Smooth muscle cell (in vitro differentiated cells): ENCODE data around the gene SLC15A1. TPM values are rescaled to one million over a fixed set of nuclear protein-coding genes. Genes with fewer than 3 reads are reported as not detected.

ENCODE experiments used
- DNase-seq: peaks from one replicate; lab custom pipeline; 2025; ENCODE audit not compliant: unreplicated experiment; lab: John Stamatoyannopoulos, UW
- H2AFZ ChIP-seq: fragments of 200-600 bp; sonication (generic); 2 replicates; pipeline ENCODE4 v1.6.0; 2016; ENCODE audit warnings: antibody characterized with exemption, low read depth, mild to moderate bottlenecking
- H3F3A ChIP-seq: fragments of 200-600 bp; sonication (generic); 2 replicates; pipeline ENCODE4 v1.6.0; 2017; ENCODE audit warnings: antibody characterized with exemption, low read depth
- H3K27ac ChIP-seq: fragments of 200-600 bp; sonication (generic); 2 replicates; pipeline ENCODE4 v1.5.1; 2016; ENCODE audit warnings: low read depth, mild to moderate bottlenecking
- H3K27me3 ChIP-seq: fragments of 200-600 bp; sonication (generic); 2 replicates; pipeline ENCODE4 v1.6.1; 2016; ENCODE audit warnings: low read depth, mild to moderate bottlenecking
- H3K36me3 ChIP-seq: fragments of 200-600 bp; sonication (generic); 2 replicates; pipeline ENCODE4 v1.5.1; 2016; ENCODE audit warnings: low read depth
- H3K4me1 ChIP-seq: fragments of 200-600 bp; sonication (generic); 2 replicates; pipeline ENCODE4 v1.5.1; 2016; ENCODE audit warnings: low read depth
- H3K4me2 ChIP-seq: fragments of 200-600 bp; sonication (generic); 2 replicates; pipeline ENCODE4 v1.6.0; 2016; ENCODE audit warnings: mild to moderate bottlenecking
- H3K4me3 ChIP-seq: fragments of 200-600 bp; sonication (generic); 2 replicates; pipeline ENCODE4 v1.5.1; 2016; ENCODE audit warnings: mild to moderate bottlenecking
- H3K79me2 ChIP-seq: fragments of 200-600 bp; sonication (generic); 2 replicates; pipeline ENCODE4 v1.6.0; 2016; ENCODE audit warnings: low read depth, mild to moderate bottlenecking
- H3K9ac ChIP-seq: fragments of 200-600 bp; sonication (generic); 2 replicates; pipeline ENCODE4 v1.6.0; 2016; ENCODE audit warnings: low read depth
- H3K9me3 ChIP-seq: fragments of 200-600 bp; sonication (generic); replicated peaks from 2 replicates; pipeline ENCODE4 v1.5.1; 2016; ENCODE audit warnings: low read depth
- H4K20me1 ChIP-seq: fragments of 200-600 bp; sonication (generic); 2 replicates; pipeline ENCODE4 v1.6.0; 2016; ENCODE audit warnings: low read depth
- CTCF ChIP-seq: fragments of 200-600 bp; sonication (generic); IDR thresholded peaks from 2 replicates; pipeline ENCODE4 v1.5.1; 2017; ENCODE audit warnings: borderline replicate concordance, mild to moderate bottlenecking, antibody characterized with exemption; ENCODE audit not compliant: insufficient read depth, poor library complexity, severe bottlenecking
- WGBS: methylation state at CpG from one replicate; pipeline ENCODE4 v1.1.7; 2016; ENCODE audit warnings: low lambda C conversion rate; 5-methylcytosine and 5-hydroxymethylcytosine counted together
- polyA plus RNA-seq: library from polyadenylated mRNA; unstranded; fragments of >200 nt; fragmentation: Nextera tagmentation; extraction: Ambion mirVana; gene quantifications from 2 replicates; pipeline ENCODE4 v1.2.1, GENCODE V29; 2016
- total RNA-seq: library from RNA; depleted of rRNA; stranded (reverse); fragments of >200 nt; gene quantifications from 2 replicates; pipeline ENCODE4 v1.2.3, GENCODE V29; 2014

The SLC15A1 gene
- total and polyA plus RNA-seq, 2 experiments from 2014 or later = 0.13 to 0.31 TPM

- TF ChIP-seq CTCF = no peak
- H2AFZ ChIP-seq = no peak overlapping the region
- WGBS = 90% methylated on average over 16 of the region's 16 CpGs
- no peak overlapping the region for H3K9ac ChIP-seq
- no peak for DNase-seq
- no peaks in the 10 kb centered on the region for H3K27me3 ChIP-seq
- H3K9me3 ChIP-seq = no peaks in the 10 kb centered on the region
- H3K36me3 ChIP-seq = no peaks in the 10 kb centered on the region
- H3K4me2 ChIP-seq = no peak overlapping the region
- no peak overlapping the region for H3K4me3 ChIP-seq
- H3F3A ChIP-seq = no peaks in the 10 kb centered on the region
- H3K79me2 ChIP-seq = no peaks in the 10 kb centered on the region
- no peaks in the 10 kb centered on the region for H4K20me1 ChIP-seq
- no peak overlapping the region for H3K27ac ChIP-seq
- no peaks in the 10 kb centered on the region for H3K4me1 ChIP-seq
Observed at GRCh38 chr13:98771838-98772611, 19.6 kb upstream of the SLC15A1 start.

GRCh38 chr13:98769736-98770135, 17.3 kb upstream of the SLC15A1 start:
- no peak for TF ChIP-seq CTCF
- Histone ChIP-seq H3F3A (no peaks in the 10 kb centered on the region), H3K36me3 (no peaks in the 10 kb centered on the region), H2AFZ (no peak overlapping the region), H4K20me1 (no peaks in the 10 kb centered on the region), H3K4me3 (no peak overlapping the region), H3K9me3 (no peaks in the 10 kb centered on the region), H3K9ac (no peak overlapping the region), H3K4me2 (no peak overlapping the region), H3K4me1 (no peaks in the 10 kb centered on the region), H3K79me2 (no peaks in the 10 kb centered on the region), H3K27me3 (no peaks in the 10 kb centered on the region), H3K27ac (no peak overlapping the region)
- 91% methylated on average over 7 of the region's 7 CpGs for WGBS
- no peak for DNase-seq

- Histone ChIP-seq H3F3A (no peaks in the 10 kb centered on the region), H3K4me2 (no peak overlapping the region), H3K27me3 (no peaks in the 10 kb centered on the region), H3K9ac (no peak overlapping the region), H4K20me1 (no peaks in the 10 kb centered on the region), H3K79me2 (no peaks in the 10 kb centered on the region), H3K9me3 (no peaks in the 10 kb centered on the region), H3K27ac (no peak overlapping the region), H2AFZ (no peak overlapping the region), H3K4me1 (no peaks in the 10 kb centered on the region), H3K36me3 (no peaks in the 10 kb centered on the region), H3K4me3 (no peak overlapping the region)
- DNase-seq = no peak
- 87% methylated on average over 4 of the region's 4 CpGs for WGBS
- no peak for TF ChIP-seq CTCF
Observed at GRCh38 chr13:98768522-98768921, 16.1 kb upstream of the SLC15A1 start.

GRCh38 chr13:98766697-98767096, 14.2 kb upstream of the SLC15A1 start:
- Histone ChIP-seq H3K4me2 (no peak overlapping the region), H2AFZ (no peak overlapping the region), H4K20me1 (no peaks in the 10 kb centered on the region)

More at GRCh38 chr13:98766697-98767096, 14.2 kb upstream of the SLC15A1 start:
- Histone ChIP-seq H3K27ac (no peak overlapping the region), H3K36me3 (no peaks in the 10 kb centered on the region), H3K4me3 (no peak overlapping the region), H3K79me2 (no peaks in the 10 kb centered on the region), H3K9ac (no peak overlapping the region), H3K27me3 (no peaks in the 10 kb centered on the region), H3F3A (no peaks in the 10 kb centered on the region), H3K4me1 (no peaks in the 10 kb centered on the region), H3K9me3 (no peaks in the 10 kb centered on the region)
- no peak for DNase-seq
- WGBS = 86% methylated on average over 11 of the region's 11 CpGs
- no peak for TF ChIP-seq CTCF
